ENCODE results near the gene SZT2. TPM values are rescaled to one million over a fixed set of nuclear protein-coding genes. Genes with fewer than 3 reads are reported as not detected.

Gene SZT2
- total RNA-seq, 1 experiment from 2014 or later = 65.3 TPM

DNA sequence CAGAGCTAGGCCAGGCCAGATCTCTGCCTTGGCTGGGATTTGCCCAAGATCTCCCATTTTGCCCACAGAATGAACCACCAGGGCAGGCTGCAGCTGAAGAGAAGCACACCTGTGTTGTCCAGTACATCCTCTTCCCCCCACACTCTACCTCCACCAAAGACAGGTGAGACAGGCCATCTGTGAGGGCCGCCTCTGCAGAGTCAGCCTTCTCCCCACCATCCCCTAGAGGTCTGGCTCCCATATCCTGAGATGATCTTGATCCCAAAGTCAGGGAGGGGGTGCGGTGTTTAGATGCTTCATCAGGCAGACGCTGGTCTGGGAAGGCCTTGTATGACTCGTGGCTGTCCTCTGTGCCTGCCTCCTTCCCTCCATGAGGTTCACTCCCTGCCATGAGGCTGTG lies 35.3 kb downstream of the SZT2 start:
- Mint-ChIP-seq H3K36me3 (ENCODE audit: insufficient read depth, unreplicated experiment) (peaks cover 51% of the 10 kb centered on the region), H3K27me3 (ENCODE audit: insufficient read depth, unreplicated experiment) (no peaks in the 10 kb centered on the region), H3K9me3 (ENCODE audit: unreplicated experiment) (no peaks in the 10 kb centered on the region), H3K27ac (ENCODE audit: low read depth, unreplicated experiment) (peak overlapping the region; percentile 78), H3K4me3 (ENCODE audit: unreplicated experiment) (no peak overlapping the region), H3K4me1 (ENCODE audit: insufficient read depth, unreplicated experiment) (peaks cover 23% of the 10 kb centered on the region)
- no TSS peak for BruUV-seq (replicated peaks)
- intact Hi-C loops (cut with micrococcal nuclease) = no loop called here
- DNase-seq (ENCODE audit: unreplicated experiment) = no peak
- POLR2A ChIA-PET = interaction anchor here (0.5 to 0.7 kb wide), 3 partner anchors 42 to 756 kb away, joined by 3 to 6 read pairs (median 3); no protein-coding TSS in a partner anchor
- no peak for TF ChIP-seq CTCF (IDR thresholded peaks at IDR 0.05; ENCODE audit: unreplicated experiment)
- CTCF ChIA-PET = interaction anchor here (0.8 kb wide), 1 partner anchor 186 kb away, joined by 4 read pairs; no protein-coding TSS in a partner anchor

GRCh38 chr1:43426221-43426620 lies 36.5 kb downstream of the SZT2 start:
- CTCF ChIA-PET = no interaction called here

GRCh38 chr1:43427524-43427923 lies 37.8 kb downstream of the SZT2 start:
- no peak for TF ChIP-seq CTCF (IDR thresholded peaks at IDR 0.05; ENCODE audit: unreplicated experiment)
- Mint-ChIP-seq H3K9me3 (ENCODE audit: unreplicated experiment) (no peaks in the 10 kb centered on the region), H3K36me3 (ENCODE audit: insufficient read depth, unreplicated experiment) (peaks cover 65% of the 10 kb centered on the region), H3K4me3 (ENCODE audit: unreplicated experiment) (no peak overlapping the region), H3K27ac (ENCODE audit: low read depth, unreplicated experiment) (no peak overlapping the region), H3K4me1 (ENCODE audit: insufficient read depth, unreplicated experiment) (peaks cover 23% of the 10 kb centered on the region), H3K27me3 (ENCODE audit: insufficient read depth, unreplicated experiment) (no peaks in the 10 kb centered on the region)
- POLR2A ChIA-PET = interaction anchor here (2.1 kb wide), 1 partner anchor 38 kb away, joined by 5 read pairs; the partner anchor contains the start of genes MED8 and SZT2
- CTCF ChIA-PET = interaction anchor here (0.6 to 0.7 kb wide), 2 partner anchors 192 to 1794 kb away, joined by 3 to 4 read pairs; no protein-coding TSS in a partner anchor
- no peak for DNase-seq (ENCODE audit: unreplicated experiment)
- BruUV-seq (replicated peaks) = TSS peak; percentile 10
- intact Hi-C loops (cut with micrococcal nuclease) = no loop called here

More at GRCh38 chr1:43426221-43426620, 36.5 kb downstream of the SZT2 start:
- Mint-ChIP-seq H3K4me1 (ENCODE audit: insufficient read depth, unreplicated experiment) (peaks cover 23% of the 10 kb centered on the region), H3K9me3 (ENCODE audit: unreplicated experiment) (no peaks in the 10 kb centered on the region), H3K36me3 (ENCODE audit: insufficient read depth, unreplicated experiment) (peaks cover 52% of the 10 kb centered on the region), H3K4me3 (ENCODE audit: unreplicated experiment) (no peak overlapping the region), H3K27me3 (ENCODE audit: insufficient read depth, unreplicated experiment) (no peaks in the 10 kb centered on the region), H3K27ac (ENCODE audit: low read depth, unreplicated experiment) (no peak overlapping the region)
- BruUV-seq (replicated peaks) = no TSS peak
- TF ChIP-seq CTCF (IDR thresholded peaks at IDR 0.05; ENCODE audit: unreplicated experiment) = no peak
- no peak for DNase-seq (ENCODE audit: unreplicated experiment)
- intact Hi-C loops (cut with micrococcal nuclease) = no loop called here
- POLR2A ChIA-PET = interaction anchor here (0.7 to 0.8 kb wide), 2 partner anchors 37 to 200 kb away, joined by 3 read pairs; partner anchors contain the start of genes MED8 and SZT2

DNA sequence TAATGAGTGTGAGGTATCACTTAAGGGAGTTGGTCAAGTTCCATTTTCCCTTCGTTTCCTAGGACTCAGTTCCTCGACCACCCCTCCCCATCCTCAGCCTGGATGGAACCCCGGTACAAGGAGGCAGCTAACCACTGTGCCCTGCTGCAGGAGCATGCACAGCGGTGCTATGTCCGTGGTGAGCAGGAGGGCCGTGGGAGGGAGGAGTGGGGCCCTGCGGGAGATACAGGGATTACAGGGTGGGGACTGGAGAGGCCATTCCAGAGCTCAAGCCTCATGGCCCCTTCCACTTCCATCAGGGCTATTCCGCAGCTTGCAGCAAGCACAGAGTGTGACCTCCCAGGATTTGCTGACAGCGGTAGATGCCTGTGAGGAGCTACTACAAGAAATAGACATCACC lies 38.2 kb downstream of the SZT2 start:
- Mint-ChIP-seq H3K27me3 (ENCODE audit: insufficient read depth, unreplicated experiment) (no peaks in the 10 kb centered on the region), H3K9me3 (ENCODE audit: unreplicated experiment) (no peaks in the 10 kb centered on the region), H3K4me1 (ENCODE audit: insufficient read depth, unreplicated experiment) (peaks cover 22% of the 10 kb centered on the region), H3K4me3 (ENCODE audit: unreplicated experiment) (no peak overlapping the region), H3K36me3 (ENCODE audit: insufficient read depth, unreplicated experiment) (peaks cover 69% of the 10 kb centered on the region), H3K27ac (ENCODE audit: low read depth, unreplicated experiment) (no peak overlapping the region)
- intact Hi-C loops (cut with micrococcal nuclease) = no loop called here
- no TSS peak for BruUV-seq (replicated peaks)
- ChIA-PET CTCF (interaction anchor here (0.6 to 0.7 kb wide), 2 partner anchors 192 to 1794 kb away, joined by 3 to 4 read pairs; no protein-coding TSS in a partner anchor), POLR2A (interaction anchor here (2.1 kb wide), 1 partner anchor 38 kb away, joined by 5 read pairs; the partner anchor contains the start of genes MED8 and SZT2)
- no peak for DNase-seq (ENCODE audit: unreplicated experiment)
- TF ChIP-seq CTCF (IDR thresholded peaks at IDR 0.05; ENCODE audit: unreplicated experiment) = no peak

Data from MCF 10A (cell line).